Stimulated activated effector memory CD8-positive, alpha-beta T cell treated with anti-CD3 and anti-CD28 coated beads, Interleukin-12 subunit alpha, Interleukin-12 subunit beta, amount 100 ng/mL, for 72 hours (primary cell): ENCODE data around the gene ZNF407.

Experiments
- ATAC-seq: fragments of 150-1000 bp; cut with Tn5 transposase; 2 replicates; pipeline ENCODE4 v1.10.0; 2021
- DNase-seq, 2 donors: peaks; one replicate each; pipeline ENCODE4 v3.0.0; 2021 to 2022; ENCODE audit warnings: low spot score in 2 of 2
- H3K27ac Mint-ChIP-seq: one replicate; pipeline ENCODE4 v1.8.0; 2022; ENCODE audit warnings: mild to moderate bottlenecking, mixed read lengths
- H3K36me3 Mint-ChIP-seq: one replicate; pipeline ENCODE4 v1.8.0; 2022; ENCODE audit warnings: mild to moderate bottlenecking, mixed read lengths
- H3K4me1 Mint-ChIP-seq: one replicate; pipeline ENCODE4 v1.8.0; 2022; ENCODE audit warnings: mixed read lengths
- H3K4me3 Mint-ChIP-seq: one replicate; pipeline ENCODE4 v1.8.0; 2022; ENCODE audit warnings: mild to moderate bottlenecking, mixed read lengths
- H3K9me3 Mint-ChIP-seq: one replicate; pipeline ENCODE4 v1.8.0; 2022; ENCODE audit warnings: mixed read lengths

Gene ZNF407

DNA sequence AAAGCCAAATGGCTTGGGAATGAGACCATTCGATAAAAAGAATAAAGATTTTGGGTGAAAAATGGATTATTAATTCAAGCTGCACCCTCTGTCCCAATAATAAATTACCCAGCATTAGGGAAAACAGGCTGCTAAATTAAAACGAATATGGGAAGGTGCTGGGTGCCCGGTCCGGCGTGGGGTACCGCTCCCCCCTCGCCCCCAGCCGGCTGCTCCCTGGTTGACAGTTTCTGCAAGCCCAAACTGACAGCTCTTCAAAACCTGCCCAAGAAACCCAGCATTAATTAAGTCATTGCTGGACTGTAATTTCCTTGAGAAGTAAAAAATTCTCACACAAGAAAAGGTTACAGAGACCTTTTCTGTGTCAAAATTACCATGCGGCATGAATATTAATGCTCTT is 512.6 kb downstream of the ZNF407 start:
- H3K9me3 Mint-ChIP-seq, result no peaks in the 10 kb centered on the region
- H3K4me3 Mint-ChIP-seq, result no peak overlapping the region
- H3K4me1 Mint-ChIP-seq, result no peaks in the 10 kb centered on the region
- DNase-seq (no peak), ATAC-seq (no peak)
- H3K36me3 Mint-ChIP-seq, result no peaks in the 10 kb centered on the region
- H3K27ac Mint-ChIP-seq, result no peak overlapping the region

DNA sequence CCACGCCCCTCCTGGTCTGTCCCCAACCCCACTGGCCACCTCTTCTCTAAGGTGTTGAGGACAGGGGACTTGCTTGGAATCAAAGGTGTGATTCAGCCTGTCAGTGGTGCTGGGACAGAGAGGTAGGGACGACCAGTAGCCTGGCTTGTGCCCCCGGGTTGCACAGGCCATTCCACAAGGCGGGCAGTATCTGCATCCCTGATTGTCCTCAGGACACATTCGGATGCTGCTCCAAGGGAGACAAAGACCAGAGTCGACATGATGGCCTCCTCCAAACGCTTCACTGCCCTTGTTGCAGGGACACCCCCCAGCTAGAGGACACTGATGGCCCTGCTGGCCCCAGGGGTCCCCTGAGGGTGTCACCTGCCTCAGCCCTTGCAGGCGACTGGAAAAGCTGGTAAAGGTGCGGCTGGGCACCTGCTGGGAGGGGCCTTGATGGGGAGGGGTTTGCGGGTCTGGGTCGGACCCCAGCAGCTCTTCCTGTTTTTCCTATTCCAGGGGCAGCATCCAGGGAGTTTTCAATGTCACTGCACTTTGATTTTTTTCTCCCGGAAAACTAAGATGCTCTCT is 513.3 kb downstream of the ZNF407 start:
- DNase-seq (no peak), ATAC-seq (no peak)
- Mint-ChIP-seq H3K4me1 (no peaks in the 10 kb centered on the region), H3K4me3 (no peak overlapping the region), H3K27ac (no peak overlapping the region), H3K9me3 (no peaks in the 10 kb centered on the region), H3K36me3 (no peaks in the 10 kb centered on the region)

DNA sequence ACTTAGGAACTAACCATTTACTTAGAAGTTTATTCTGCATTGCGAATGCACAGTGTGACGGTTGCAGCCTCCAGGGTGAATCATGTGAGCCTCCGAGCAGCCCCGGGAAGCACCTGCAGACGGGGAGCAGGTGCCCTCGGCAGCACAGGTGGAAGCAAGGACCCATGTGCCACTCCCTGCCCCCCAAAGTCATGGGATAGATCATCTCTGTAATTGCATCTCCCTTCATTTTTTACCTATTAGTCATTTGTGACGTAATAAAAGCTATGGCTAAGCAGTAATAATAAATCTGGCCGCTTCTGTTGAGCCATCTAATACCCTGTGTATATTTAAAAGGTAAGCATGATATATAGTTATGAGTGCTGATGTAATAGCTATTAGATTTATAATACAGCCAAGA is 514.1 kb downstream of the ZNF407 start:
- Mint-ChIP-seq H3K27ac (no peak overlapping the region), H3K36me3 (no peaks in the 10 kb centered on the region)
- ATAC-seq, result no peak

DNA sequence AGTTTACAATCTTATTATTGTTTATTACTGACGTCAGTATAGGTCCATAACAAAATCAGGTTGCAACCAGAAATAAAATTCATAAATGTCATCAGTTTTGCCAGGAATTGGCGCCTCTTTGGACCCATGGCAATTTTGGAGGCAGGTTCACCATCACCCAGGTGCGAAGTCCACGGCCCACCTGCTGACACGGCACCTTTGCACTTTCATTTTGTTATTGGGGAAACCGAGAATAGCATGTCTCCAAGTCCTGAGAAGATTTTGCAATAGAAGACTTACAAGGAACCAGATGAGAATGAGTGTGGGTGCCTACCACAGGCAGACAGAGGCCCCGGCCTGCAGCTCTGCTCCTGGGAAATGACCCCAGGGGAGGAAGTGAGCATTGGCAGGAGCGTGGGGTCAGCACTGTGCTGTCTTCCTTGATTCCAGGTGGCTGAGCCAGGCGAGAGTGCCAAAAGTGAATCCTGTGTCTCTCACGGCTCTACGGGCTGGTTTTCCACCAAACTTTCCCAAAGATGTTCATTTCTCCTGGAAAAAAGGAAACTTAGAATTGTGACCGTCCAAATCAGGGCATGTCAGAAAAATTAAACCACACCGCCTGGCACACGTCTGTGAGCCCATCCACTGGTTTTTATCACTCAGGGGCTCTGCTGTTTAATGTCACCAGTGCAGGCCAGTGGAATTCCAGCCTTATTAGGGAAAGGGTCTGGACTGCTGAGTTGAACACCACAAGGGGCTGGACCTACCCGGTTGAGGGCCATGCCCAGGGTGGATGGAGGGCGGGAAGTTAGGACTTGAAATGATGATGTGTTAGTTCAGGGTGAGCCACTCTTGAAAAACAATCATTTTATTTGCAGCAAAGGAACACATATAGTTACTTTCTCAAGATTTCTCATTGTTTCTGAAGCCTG is 514.8 kb downstream of the ZNF407 start:
- no peaks in the 10 kb centered on the region for H3K9me3 Mint-ChIP-seq
- no peaks in the 10 kb centered on the region for H3K4me1 Mint-ChIP-seq
- H3K27ac Mint-ChIP-seq, result no peak overlapping the region
- no peak overlapping the region for H3K4me3 Mint-ChIP-seq
- no peaks in the 10 kb centered on the region for H3K36me3 Mint-ChIP-seq
- ATAC-seq, result no peak
- no peak for DNase-seq

More for the DNA sequence above, 514.1 kb downstream of the ZNF407 start:
- Mint-ChIP-seq H3K4me1 (no peaks in the 10 kb centered on the region), H3K9me3 (no peaks in the 10 kb centered on the region), H3K4me3 (no peak overlapping the region)
- no peak for DNase-seq

DNA sequence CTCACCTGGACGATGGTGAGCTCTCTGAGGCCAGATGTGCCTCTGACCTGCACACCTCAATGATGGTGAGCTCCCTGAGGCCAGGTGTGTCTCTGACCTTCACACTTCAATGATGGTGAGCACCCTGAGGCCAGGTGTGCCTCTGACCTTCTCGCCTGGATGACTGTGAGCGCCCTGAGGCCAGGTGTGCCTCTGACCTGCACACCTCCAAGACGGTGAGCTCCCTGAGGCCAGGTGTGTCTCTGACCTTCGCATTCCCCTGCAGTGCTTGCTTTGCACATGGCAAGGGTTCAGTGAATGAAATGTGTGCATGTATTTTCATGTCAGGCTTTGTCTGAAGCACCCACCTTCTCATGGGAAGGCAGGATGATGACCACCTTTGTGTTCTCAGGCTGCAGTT is 515.8 kb downstream of the ZNF407 start:
- Mint-ChIP-seq H3K36me3 (no peaks in the 10 kb centered on the region), H3K4me1 (no peaks in the 10 kb centered on the region), H3K9me3 (no peaks in the 10 kb centered on the region), H3K4me3 (no peak overlapping the region), H3K27ac (no peak overlapping the region)
- DNase-seq (no peak), ATAC-seq (no peak)

DNA sequence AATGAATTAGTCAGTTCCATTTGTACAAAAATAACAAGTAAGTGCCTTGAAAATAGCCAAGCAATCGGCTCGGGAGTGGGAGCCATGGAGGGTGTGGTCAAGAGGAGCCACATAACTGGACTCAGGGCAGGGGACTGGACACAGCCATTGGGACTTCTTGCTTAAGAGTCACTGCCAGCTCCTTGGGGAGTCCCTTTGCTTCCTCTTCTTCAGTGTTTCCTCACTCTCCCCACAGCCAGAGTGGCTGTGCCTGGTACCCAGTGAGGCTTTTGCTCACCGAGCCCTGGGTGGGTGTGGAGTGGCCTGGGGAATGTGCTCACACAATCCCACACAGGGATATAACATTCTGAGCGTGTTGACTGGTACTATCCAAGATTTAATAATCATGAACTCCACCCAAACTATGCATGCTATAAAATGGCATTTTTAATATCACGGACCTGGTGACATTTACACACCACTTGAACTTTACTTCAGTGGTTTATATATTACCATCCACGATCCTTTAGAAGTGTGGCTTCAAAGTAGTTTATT is 516.6 kb downstream of the ZNF407 start:
- Mint-ChIP-seq H3K36me3 (no peaks in the 10 kb centered on the region), H3K4me1 (no peaks in the 10 kb centered on the region), H3K4me3 (no peak overlapping the region), H3K9me3 (no peaks in the 10 kb centered on the region), H3K27ac (no peak overlapping the region)
- no peak for ATAC-seq
- no peak for DNase-seq
